ENCODE results near the gene PRPF40B. TPM values are rescaled to one million over a fixed set of nuclear protein-coding genes. Genes with fewer than 3 reads are reported as not detected.

Gene PRPF40B
- total RNA-seq, 3 donors from 2014 or later (not counting 1 experiment from before 2014, with no cell fraction given), result 5.6 to 6.8 (median 5.9) TPM

DNA sequence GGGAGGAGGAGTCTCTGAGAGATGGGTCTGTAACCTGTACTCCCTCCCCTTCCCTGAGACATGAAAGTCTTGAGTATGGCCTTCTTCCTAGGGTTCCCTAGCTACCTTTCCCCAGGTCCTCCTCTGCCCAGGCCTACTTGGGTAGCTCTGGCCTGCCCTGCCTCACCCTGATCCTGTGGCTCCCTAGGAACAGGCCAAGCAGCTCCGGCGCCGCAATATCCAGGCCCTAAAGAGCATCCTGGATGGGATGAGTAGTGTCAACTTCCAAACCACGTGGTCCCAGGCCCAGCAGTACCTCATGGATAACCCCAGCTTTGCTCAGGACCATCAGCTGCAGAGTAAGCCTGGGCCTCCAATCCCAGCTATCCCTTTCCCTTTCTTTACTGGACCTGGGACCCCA, 12.3 kb downstream of the PRPF40B start:
- peaks cover 20 to 25% of the 10 kb centered on the region in 2 donors for H3K4me1 Mint-ChIP-seq
- H3K9me3 Mint-ChIP-seq, result no peaks in the 10 kb centered on the region
- no peak overlapping the region for H3K27ac Mint-ChIP-seq
- TF ChIP-seq, protein P1, sequence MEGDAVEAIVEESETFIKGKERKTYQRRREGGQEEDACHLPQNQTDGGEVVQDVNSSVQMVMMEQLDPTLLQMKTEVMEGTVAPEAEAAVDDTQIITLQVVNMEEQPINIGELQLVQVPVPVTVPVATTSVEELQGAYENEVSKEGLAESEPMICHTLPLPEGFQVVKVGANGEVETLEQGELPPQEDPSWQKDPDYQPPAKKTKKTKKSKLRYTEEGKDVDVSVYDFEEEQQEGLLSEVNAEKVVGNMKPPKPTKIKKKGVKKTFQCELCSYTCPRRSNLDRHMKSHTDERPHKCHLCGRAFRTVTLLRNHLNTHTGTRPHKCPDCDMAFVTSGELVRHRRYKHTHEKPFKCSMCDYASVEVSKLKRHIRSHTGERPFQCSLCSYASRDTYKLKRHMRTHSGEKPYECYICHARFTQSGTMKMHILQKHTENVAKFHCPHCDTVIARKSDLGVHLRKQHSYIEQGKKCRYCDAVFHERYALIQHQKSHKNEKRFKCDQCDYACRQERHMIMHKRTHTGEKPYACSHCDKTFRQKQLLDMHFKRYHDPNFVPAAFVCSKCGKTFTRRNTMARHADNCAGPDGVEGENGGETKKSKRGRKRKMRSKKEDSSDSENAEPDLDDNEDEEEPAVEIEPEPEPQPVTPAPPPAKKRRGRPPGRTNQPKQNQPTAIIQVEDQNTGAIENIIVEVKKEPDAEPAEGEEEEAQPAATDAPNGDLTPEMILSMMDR (IDR thresholded peaks at IDR 0.05), result no peak
- Histone ChIP-seq H3K9me3 (ENCODE audit: control insufficient read depth, insufficient read depth, low read length) (no peaks in the 10 kb centered on the region), H3K27me3 (ENCODE audit: control insufficient read depth, insufficient read depth, low read length) (no peaks in the 10 kb centered on the region), H3K4me1 (ENCODE audit: control insufficient read depth, insufficient read depth, low read length) (peaks cover 25% of the 10 kb centered on the region), H3K27ac (ENCODE audit: low read length) (no peak overlapping the region), H3K4me3 (ENCODE audit: low read length) (no peak overlapping the region), H3K36me3 (ENCODE audit: control insufficient read depth, insufficient read depth, low read length) (no peaks in the 10 kb centered on the region)
- no peak for ATAC-seq
- 90% methylated on average over 4 of the region's 4 CpGs for WGBS (ENCODE audit: insufficient coverage)
- no peaks in the 10 kb centered on the region for H3K36me3 Mint-ChIP-seq
- H3K27me3 Mint-ChIP-seq (ENCODE audit: low read depth in 2 of 2), result no peaks in the 10 kb centered on the region
- intact Hi-C loops (cut with micrococcal nuclease), result loop anchor here (2.0 kb wide), 2 partner anchors 71 to 203 kb away; partner anchors contain the start of gene FMNL3
- no peak for DNase-seq
- no peak overlapping the region for H3K4me3 Mint-ChIP-seq

DNA sequence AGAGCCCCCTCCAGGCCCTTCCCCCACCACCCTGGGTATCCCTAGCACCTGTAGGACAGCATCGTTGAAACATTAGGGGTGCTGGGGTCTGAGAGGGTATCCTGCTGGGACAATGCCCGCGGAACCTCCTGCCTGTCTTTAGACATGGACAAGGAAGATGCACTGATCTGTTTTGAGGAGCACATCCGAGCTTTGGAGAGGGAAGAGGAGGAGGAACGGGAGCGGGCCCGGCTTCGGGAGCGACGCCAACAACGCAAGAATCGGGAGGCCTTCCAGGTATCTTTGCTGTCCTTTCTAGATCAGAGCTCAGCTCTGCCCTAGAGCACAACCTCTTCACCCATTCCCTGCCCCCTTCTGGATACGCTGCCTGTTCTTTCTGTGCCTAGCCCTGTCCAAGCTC, 13.2 kb downstream of the PRPF40B start:
- Mint-ChIP-seq H3K36me3 (no peaks in the 10 kb centered on the region), H3K9me3 (no peaks in the 10 kb centered on the region), H3K27ac (peak overlapping the region in 1 of 2 donors; percentile 29), H3K4me1 (peaks cover 20 to 25% of the 10 kb centered on the region in 2 donors), H3K27me3 (ENCODE audit: low read depth in 2 of 2) (no peaks in the 10 kb centered on the region), H3K4me3 (no peak overlapping the region)
- no peak for ATAC-seq
- no peaks in the 10 kb centered on the region for H3K36me3 ChIP-seq (ENCODE audit: control insufficient read depth, insufficient read depth, low read length)
- H3K27me3 ChIP-seq (ENCODE audit: control insufficient read depth, insufficient read depth, low read length), result no peaks in the 10 kb centered on the region
- TF ChIP-seq, protein P1 (IDR thresholded peaks at IDR 0.05), result no peak
- H3K4me3 ChIP-seq (ENCODE audit: low read length), result no peak overlapping the region
- no peaks in the 10 kb centered on the region for H3K9me3 ChIP-seq (ENCODE audit: control insufficient read depth, insufficient read depth, low read length)
- WGBS (ENCODE audit: insufficient coverage), result 93% methylated on average over 13 of the region's 13 CpGs
- H3K4me1 ChIP-seq (ENCODE audit: control insufficient read depth, insufficient read depth, low read length), result peaks cover 25% of the 10 kb centered on the region
- intact Hi-C loops (cut with micrococcal nuclease), result loop anchor here (2.0 kb wide), 2 partner anchors 70 to 202 kb away; partner anchors contain the start of gene FMNL3
- no peak for DNase-seq
- H3K27ac ChIP-seq (ENCODE audit: low read length), result no peak overlapping the region

DNA sequence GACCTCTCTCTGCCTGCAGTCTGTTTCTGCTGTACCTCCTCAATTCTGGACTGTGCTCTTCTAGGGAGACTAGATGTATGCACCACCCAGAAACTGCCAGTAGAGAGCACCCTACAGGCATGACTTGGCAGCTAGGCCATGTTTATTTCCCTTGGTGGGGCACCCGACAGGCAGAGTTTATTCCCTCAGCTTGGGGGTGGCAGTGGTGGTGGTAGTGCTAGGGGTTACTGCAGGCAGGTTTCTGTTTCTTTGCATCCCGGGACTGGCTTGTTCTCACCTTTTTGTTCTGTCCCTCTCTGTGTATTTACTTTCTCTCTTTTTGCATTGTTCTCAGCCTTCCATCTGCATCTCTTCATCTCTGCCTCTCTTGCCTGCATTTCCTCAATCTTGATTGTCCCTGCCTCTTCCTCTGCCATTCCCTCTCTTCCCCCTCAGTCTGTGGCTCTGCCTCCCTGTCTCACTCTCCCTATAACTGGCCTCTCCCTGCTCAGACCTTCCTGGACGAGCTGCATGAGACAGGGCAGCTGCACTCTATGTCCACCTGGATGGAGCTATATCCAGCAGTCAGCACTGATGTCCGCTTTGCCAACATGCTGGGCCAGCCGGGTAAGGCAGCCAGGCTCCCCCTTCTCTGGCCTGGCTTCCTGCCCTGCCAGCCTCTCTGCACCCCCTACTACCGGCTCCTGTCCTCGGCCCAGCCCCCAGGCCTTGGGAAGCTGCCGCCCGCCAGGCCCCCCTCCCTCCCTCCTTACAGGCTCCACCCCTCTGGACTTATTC, 13.8 kb downstream of the PRPF40B start:
- Mint-ChIP-seq H3K9me3 (no peaks in the 10 kb centered on the region), H3K36me3 (no peaks in the 10 kb centered on the region), H3K27ac (peak overlapping the region in 1 of 2 donors; percentile 29), H3K4me1 (peaks cover 20 to 25% of the 10 kb centered on the region in 2 donors), H3K4me3 (no peak overlapping the region), H3K27me3 (ENCODE audit: low read depth in 2 of 2) (no peaks in the 10 kb centered on the region)
- Histone ChIP-seq H3K27ac (ENCODE audit: low read length) (no peak overlapping the region), H3K4me3 (ENCODE audit: low read length) (no peak overlapping the region), H3K36me3 (ENCODE audit: control insufficient read depth, insufficient read depth, low read length) (no peaks in the 10 kb centered on the region), H3K9me3 (ENCODE audit: control insufficient read depth, insufficient read depth, low read length) (no peaks in the 10 kb centered on the region), H3K27me3 (ENCODE audit: control insufficient read depth, insufficient read depth, low read length) (no peaks in the 10 kb centered on the region), H3K4me1 (ENCODE audit: control insufficient read depth, insufficient read depth, low read length) (peaks cover 25% of the 10 kb centered on the region)
- WGBS (ENCODE audit: insufficient coverage), result 36% methylated on average over 7 of the region's 9 CpGs
- DNase-seq, result peak; percentile 34 to 76
- TF ChIP-seq, protein P1 (IDR thresholded peaks at IDR 0.05), result peak; percentile 67
- ATAC-seq, result peak; percentile 76 to 98 (median 94)
- intact Hi-C loops (cut with micrococcal nuclease), result loop anchor here (2.0 kb wide), 2 partner anchors 70 to 202 kb away; partner anchors contain the start of gene FMNL3

Data from natural killer cell (primary cell).